Endothelial cell of umbilical vein (primary cell): ENCODE data around the gene FPGS. TPM values are rescaled to one million over a fixed set of nuclear protein-coding genes. Genes with fewer than 3 reads are reported as not detected.

ENCODE experiments used
- BruUV-seq: library from RNA; stranded (reverse); fragments of 400-500 nt; replicated peaks from 2 replicates; lab custom pipeline; 2021; lab: Mats Ljungman, UMichigan
- CTCF ChIA-PET: fragments of 300-600, 350-600 bp; sonication (Branson Sonifier 250); formaldehyde crosslinking; loops from one replicate; lab custom pipeline; 2021; ENCODE audit warnings: antibody characterized with exemption, inconsistent platforms; lab: Charles Lee
- POLR2A ChIA-PET: fragments of 300-600, 350-600 bp; sonication (Branson Sonifier 250); formaldehyde crosslinking; loops from one replicate; lab custom pipeline; 2021; ENCODE audit warnings: antibody characterized with exemption, inconsistent platforms; lab: Charles Lee
- DNase-seq: peaks from one replicate; pipeline ENCODE4 v3.0.0-alpha.2; 2011; ENCODE audit warnings: low read depth, low spot score
- FAIRE-seq: peaks from 2 replicates; lab custom pipeline; 2011; peaks lifted over from hg19 to GRCh38; lab: Jason Lieb, UNC
- H2AFZ ChIP-seq: 2 replicates; pipeline ENCODE4 v1.6.0; 2012; ENCODE audit warnings: low read depth, low read length, control low read depth, inconsistent platforms
- H3K27ac ChIP-seq: 2 replicates; pipeline ENCODE4 v1.5.1; 2011; ENCODE audit warnings: low read depth, mild to moderate bottlenecking, control low read depth, low read length, moderate library complexity; ENCODE audit not compliant: insufficient read depth
- H3K27me3 ChIP-seq, 2 experiments: 2 replicates each; pipeline versions ENCODE4 v1.6.0 to v1.6.1; 2011; ENCODE audit warnings: low read length in 2 of 2, mixed read lengths in 1 of 2; ENCODE audit not compliant: control insufficient read depth in 2 of 2, insufficient read depth in 2 of 2
- H3K36me3 ChIP-seq, 2 experiments: 2 replicates in 1 of 2; 3 replicates in 1 of 2; pipeline ENCODE4 v1.5.1; 2011; ENCODE audit warnings: low read length in 2 of 2, mild to moderate bottlenecking in 1 of 2, moderate library complexity in 1 of 2; ENCODE audit not compliant: control insufficient read depth in 2 of 2, insufficient read depth in 2 of 2; ENCODE audit errors: extremely low read depth in 1 of 2
- H3K4me1 ChIP-seq: 3 replicates; pipeline ENCODE4 v1.5.1; 2011; ENCODE audit warnings: mild to moderate bottlenecking, low read length; ENCODE audit not compliant: control insufficient read depth, insufficient read depth; ENCODE audit errors: extremely low read depth
- H3K4me2 ChIP-seq: 2 replicates; pipeline ENCODE4 v1.6.1; 2011; ENCODE audit warnings: low read length, control low read depth, mixed read lengths; ENCODE audit not compliant: insufficient read depth
- H3K4me3 ChIP-seq, 3 experiments: fragments of 200-600 bp in 1 of 3; sonication (generic), shearing (Covaris generic) in 1 of 3; replicated peaks in 1 of 3; 2 replicates each; pipeline ENCODE4 v1.5.1; 2011 to 2016; ENCODE audit warnings: control low read depth in 3 of 3, low read length in 3 of 3, mild to moderate bottlenecking in 2 of 3, inconsistent platforms in 1 of 3, low read depth in 1 of 3, moderate library complexity in 1 of 3; ENCODE audit not compliant: insufficient read depth in 1 of 3
- H3K79me2 ChIP-seq: 2 replicates; pipeline ENCODE4 v1.6.0; 2012; ENCODE audit warnings: low read length, inconsistent platforms; ENCODE audit not compliant: control insufficient read depth, insufficient read depth
- H3K9ac ChIP-seq: replicated peaks from 2 replicates; pipeline ENCODE3; 2011; ENCODE audit warnings: low read length, control low read depth; ENCODE audit not compliant: insufficient read depth; ENCODE audit errors: extremely low read depth
- H3K9me1 ChIP-seq: replicated peaks from 3 replicates; pipeline ENCODE4 v1.6.0; 2011; ENCODE audit warnings: mild to moderate bottlenecking, low read length; ENCODE audit not compliant: control insufficient read depth, insufficient read depth; ENCODE audit errors: extremely low read depth
- H3K9me3 ChIP-seq: replicated peaks from 2 replicates; pipeline ENCODE4 v1.5.1; 2012; ENCODE audit warnings: low read length, inconsistent platforms; ENCODE audit not compliant: control insufficient read depth, insufficient read depth
- H4K20me1 ChIP-seq: replicated peaks from 2 replicates; pipeline ENCODE3; 2011; ENCODE audit warnings: mild to moderate bottlenecking, low read length; ENCODE audit not compliant: control insufficient read depth, insufficient read depth; ENCODE audit errors: extremely low read depth
- EZH2 ChIP-seq: IDR thresholded peaks from 2 replicates; pipeline ENCODE4 v1.6.1; 2012; ENCODE audit warnings: borderline replicate concordance, low read depth, mild to moderate bottlenecking, moderate library complexity, low read length, inconsistent platforms; ENCODE audit not compliant: severe bottlenecking
- FOS ChIP-seq: IDR thresholded peaks from 2 replicates; pipeline ENCODE4 v1.6.1; 2011; ENCODE audit warnings: mild to moderate bottlenecking, low read length, moderate library complexity, borderline replicate concordance; ENCODE audit not compliant: insufficient read depth
- GATA2 ChIP-seq: IDR thresholded peaks from 2 replicates; pipeline ENCODE4 v1.7.0; 2011; ENCODE audit warnings: low read depth, mild to moderate bottlenecking, moderate library complexity, mixed read lengths, low read length; ENCODE audit not compliant: insufficient read length, insufficient read depth
- JUN ChIP-seq: IDR thresholded peaks from 2 replicates; pipeline ENCODE4 v1.6.1; 2011; ENCODE audit warnings: borderline replicate concordance, low read depth; ENCODE audit not compliant: insufficient read length, insufficient read depth
- MYC ChIP-seq: IDR thresholded peaks from one replicate; pipeline ENCODE4 v1.6.1; 2011; ENCODE audit warnings: mild to moderate bottlenecking, low read depth, low read length
- POLR2A ChIP-seq: IDR thresholded peaks from 2 replicates; pipeline ENCODE4 v1.6.1; 2012; ENCODE audit warnings: low read depth, mild to moderate bottlenecking, control low read depth, low read length
- POLR2AphosphoS5 ChIP-seq: IDR thresholded peaks from 2 replicates; pipeline ENCODE4 v1.6.1; 2012; ENCODE audit warnings: low read depth, mild to moderate bottlenecking, control low read depth, low read length, moderate library complexity; ENCODE audit not compliant: insufficient read depth
- dilution Hi-C: fragments of 300-500 bp; cut with MboI; formaldehyde crosslinking; loops from one replicate; pipeline ENCODE4 v1.15.0; 2019; ENCODE audit warnings: low sequenced_read_pairs; ENCODE audit not compliant: extremely low pct_ligation_motif_present
- intact Hi-C: fragments of 100-400 bp; cut with micrococcal nuclease; formaldehyde crosslinking; loops from one replicate; pipeline ENCODE4 v1.10.0; 2022
- polyA plus RNA-seq, 4 experiments: library from polyadenylated mRNA; depleted of rRNA in 3 of 4; stranded (reverse) in 3 of 4; unstranded in 1 of 4; fragments of >200 nt; gene quantifications; 2 replicates each; pipeline versions ENCODE4 v1.2.1 to v1.2.3, GENCODE V29; 2011 to 2012; ENCODE audit warnings: missing spikeins in 1 of 4
- total RNA-seq: library from RNA; stranded (reverse); gene quantifications from 2 replicates; pipeline ENCODE4 v1.2.3, GENCODE V29; 2021
- TF ChIP-seq, protein P1 (sequence below): IDR thresholded peaks from 2 replicates; pipeline ENCODE4 v1.6.1; 2011; ENCODE audit not compliant: insufficient read depth, insufficient read length
- TF ChIP-seq, protein P2 (sequence below), 2 donors: IDR thresholded peaks; 1 replicate in 1 of 2; 2 replicates in 1 of 2; pipeline ENCODE4 v1.5.1; 2011; ENCODE audit warnings: low read length in 2 of 2, mild to moderate bottlenecking in 2 of 2, moderate library complexity in 2 of 2, control low read depth in 1 of 2, inconsistent platforms in 1 of 2, low read depth in 1 of 2; ENCODE audit not compliant: insufficient read depth in 1 of 2; ENCODE audit errors: extremely low read depth in 1 of 2

The FPGS gene
- total and polyA plus RNA-seq, 2 donors (not counting 3 experiments of a cell fraction or from before 2014, with no cell fraction given) = 77.7 to 90.2 TPM

DNA sequence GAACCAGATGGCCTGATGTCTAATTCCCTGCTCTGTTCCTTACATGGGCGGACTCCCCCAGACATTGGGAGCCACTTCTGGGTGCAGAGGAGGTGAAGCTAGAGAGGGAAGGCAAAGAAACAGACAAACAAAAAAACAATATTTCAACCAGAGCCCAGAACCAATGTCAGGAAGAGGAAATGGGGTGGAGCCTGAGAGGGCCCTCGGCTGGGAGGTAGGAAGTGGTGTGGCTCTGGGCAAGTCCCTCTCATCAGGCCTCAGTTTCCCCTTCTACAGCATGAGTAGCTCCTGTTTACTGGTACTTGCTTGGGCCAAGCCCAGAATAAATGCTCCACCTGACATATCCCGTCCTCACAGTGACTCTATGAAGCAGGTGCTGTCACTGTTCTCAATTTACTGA is 35.3 kb upstream of the FPGS start:
- Histone ChIP-seq H3K9me1 (no peaks in the 10 kb centered on the region), H3K36me3 (peaks cover 9 to 12% of the 10 kb centered on the region in 2 experiments), H4K20me1 (no peaks in the 10 kb centered on the region), H2AFZ (no peak overlapping the region), H3K27me3 (no peaks in the 10 kb centered on the region), H3K4me3 (peak overlapping the region in 2 of 3 experiments; percentile 26 to 65), H3K79me2 (peaks cover 57% of the 10 kb centered on the region), H3K9me3 (no peaks in the 10 kb centered on the region), H3K9ac (peak overlapping the region; percentile 91), H3K4me1 (peaks cover 71% of the 10 kb centered on the region), H3K4me2 (peak overlapping the region; percentile 53), H3K27ac (peak overlapping the region; percentile 96)
- no peak for TF ChIP-seq FOS
- TF ChIP-seq POLR2AphosphoS5 = peak; percentile 14
- dilution Hi-C loops (no loop called here), intact Hi-C loops (no loop called here)
- BruUV-seq = no TSS peak
- POLR2A ChIA-PET = interaction anchor here (0.9 to 1.0 kb wide), 2 partner anchors 22 to 103 kb away, joined by 3 to 7 read pairs; no protein-coding TSS in a partner anchor
- CTCF ChIA-PET = interaction anchor here (1.0 to 11.3 kb wide), 3 partner anchors 15 to 102 kb away, joined by 4 to 167 read pairs (median 5); partner anchors contain the start of genes CDK9, SH2D3C and TOR2A
- FAIRE-seq (peak; percentile 76), DNase-seq (peak; percentile 41)

DNA sequence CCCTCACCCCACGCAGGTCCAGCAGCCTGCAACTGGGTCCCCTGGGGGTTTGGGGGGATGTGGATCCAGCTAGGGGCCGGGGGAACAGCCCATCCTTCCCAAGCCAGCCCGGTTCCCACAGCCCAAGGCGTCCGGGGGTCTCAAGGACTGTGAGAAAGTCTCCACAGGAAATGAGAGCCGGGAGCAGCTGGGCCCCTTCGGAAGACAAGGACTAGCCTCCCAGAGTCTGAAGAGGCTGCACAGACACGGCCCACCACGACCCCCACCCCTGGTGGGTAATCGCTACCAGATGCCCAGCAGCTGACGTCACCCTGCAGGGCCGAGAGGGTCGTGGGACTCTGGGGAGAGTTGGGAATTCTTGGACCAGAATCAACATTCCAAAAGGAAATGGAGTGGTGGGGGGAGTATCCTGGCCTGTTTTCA is 34.8 kb upstream of the FPGS start:
- peak; percentile 94 for FAIRE-seq
- Histone ChIP-seq H3K9me3 (no peaks in the 10 kb centered on the region), H3K4me3 (peak overlapping the region in 2 of 3 experiments; percentile 26 to 65), H3K4me2 (peak overlapping the region; percentile 53), H3K9ac (peak overlapping the region; percentile 91), H3K27me3 (no peaks in the 10 kb centered on the region), H3K27ac (peak overlapping the region; percentile 96), H3K36me3 (peaks cover 9 to 12% of the 10 kb centered on the region in 2 experiments), H3K4me1 (peaks cover 66% of the 10 kb centered on the region), H4K20me1 (no peaks in the 10 kb centered on the region), H2AFZ (no peak overlapping the region), H3K79me2 (peaks cover 55% of the 10 kb centered on the region), H3K9me1 (no peaks in the 10 kb centered on the region)
- TF ChIP-seq EZH2 (no peak), GATA2 (no peak), FOS (peak; percentile 38), JUN (peak; percentile 60), POLR2A (no peak), MYC (no peak), POLR2AphosphoS5 (peak; percentile 52)
- TF ChIP-seq, protein P1, sequence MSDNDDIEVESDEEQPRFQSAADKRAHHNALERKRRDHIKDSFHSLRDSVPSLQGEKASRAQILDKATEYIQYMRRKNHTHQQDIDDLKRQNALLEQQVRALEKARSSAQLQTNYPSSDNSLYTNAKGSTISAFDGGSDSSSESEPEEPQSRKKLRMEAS = no peak
- TF ChIP-seq, protein P2, sequence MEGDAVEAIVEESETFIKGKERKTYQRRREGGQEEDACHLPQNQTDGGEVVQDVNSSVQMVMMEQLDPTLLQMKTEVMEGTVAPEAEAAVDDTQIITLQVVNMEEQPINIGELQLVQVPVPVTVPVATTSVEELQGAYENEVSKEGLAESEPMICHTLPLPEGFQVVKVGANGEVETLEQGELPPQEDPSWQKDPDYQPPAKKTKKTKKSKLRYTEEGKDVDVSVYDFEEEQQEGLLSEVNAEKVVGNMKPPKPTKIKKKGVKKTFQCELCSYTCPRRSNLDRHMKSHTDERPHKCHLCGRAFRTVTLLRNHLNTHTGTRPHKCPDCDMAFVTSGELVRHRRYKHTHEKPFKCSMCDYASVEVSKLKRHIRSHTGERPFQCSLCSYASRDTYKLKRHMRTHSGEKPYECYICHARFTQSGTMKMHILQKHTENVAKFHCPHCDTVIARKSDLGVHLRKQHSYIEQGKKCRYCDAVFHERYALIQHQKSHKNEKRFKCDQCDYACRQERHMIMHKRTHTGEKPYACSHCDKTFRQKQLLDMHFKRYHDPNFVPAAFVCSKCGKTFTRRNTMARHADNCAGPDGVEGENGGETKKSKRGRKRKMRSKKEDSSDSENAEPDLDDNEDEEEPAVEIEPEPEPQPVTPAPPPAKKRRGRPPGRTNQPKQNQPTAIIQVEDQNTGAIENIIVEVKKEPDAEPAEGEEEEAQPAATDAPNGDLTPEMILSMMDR (IDR thresholded peaks at IDR 0.05; ENCODE audit: extremely low read depth in 1 of 2, insufficient read depth in 1 of 2, low read depth in 1 of 2, low read length in 2 of 2) = no peak
- peak; percentile 91 for DNase-seq
- CTCF ChIA-PET = interaction anchor here (1.0 to 11.3 kb wide), 4 partner anchors 14 to 102 kb away, joined by 3 to 167 read pairs (median 4); partner anchors contain the start of genes CDK9, SH2D3C and TOR2A
- dilution Hi-C loops = no loop called here
- BruUV-seq = no TSS peak
- intact Hi-C loops = no loop called here
- POLR2A ChIA-PET = interaction anchor here (0.9 to 1.0 kb wide), 2 partner anchors 23 to 103 kb away, joined by 3 to 7 read pairs; no protein-coding TSS in a partner anchor
